SK-MEL-5 (cell line): ENCODE data around the gene KIAA0753. TPM values are rescaled to one million over a fixed set of nuclear protein-coding genes. Genes with fewer than 3 reads are reported as not detected.

Experiments
- small RNA-seq, 2 experiments: library from RNA; depleted of rRNA; stranded (forward); fragments of <200 nt; gene quantifications; one replicate each; pipeline ENCODE3, GENCODE V24; 2014
- total RNA-seq: library from RNA; depleted of rRNA; stranded (reverse); fragments of >200 nt; shearing (Covaris generic); gene quantifications from 2 replicates; pipeline ENCODE4 v1.2.3, GENCODE V29; 2014; rRNA removed

The KIAA0753 gene
- total RNA-seq, 1 experiment from 2014 or later, result 14.9 TPM

Small RNAs within 50 kb of the gene (small RNA-seq; reads per million reads assigned to genes)
- gene MIR4520-1 (0 reads per million in 2 experiments), gene RNA5SP435 (0 to 2.9 reads per million in 2 experiments)

Other genes with a start within 250 kb of the KIAA0753 start
- not detected in 2 replicates for gene AIPL1, start 205.6 kb downstream of the KIAA0753 start, total RNA-seq
- 23.2 and 24.6 TPM in 2 replicates for gene PIMREG, start 196.3 kb downstream of the KIAA0753 start, total RNA-seq
- gene PITPNM3, start 84.2 kb downstream of the KIAA0753 start, total RNA-seq, result 0.05 and 0.11 TPM in 2 replicates
- gene TXNDC17, start 349 bp upstream of the KIAA0753 start, total RNA-seq, result 136 and 201 TPM in 2 replicates
- gene MED31, start 10.9 kb upstream of the KIAA0753 start, total RNA-seq, result 29.2 and 36.0 TPM in 2 replicates
- 1.2 and 1.5 TPM in 2 replicates for gene C17orf100, start 11.1 kb upstream of the KIAA0753 start, total RNA-seq
- gene SLC13A5, start 72.7 kb upstream of the KIAA0753 start, total RNA-seq, result not detected in 2 replicates
- gene XAF1, start 115.3 kb upstream of the KIAA0753 start, total RNA-seq, result 1.0 and 1.4 TPM in 2 replicates
- not detected in 2 replicates for gene FBXO39, start 135.5 kb upstream of the KIAA0753 start, total RNA-seq
- gene TEKT1, start 191.0 kb upstream of the KIAA0753 start, total RNA-seq, result not detected in 2 replicates